OCI-LY1 (cell line): Measurements from ENCODE around the gene MSS51.

Source experiments
- H2AFZ ChIP-seq: fragments of 200-600 bp; sonication (generic), shearing (Covaris generic); 2 replicates; pipeline ENCODE4 v1.6.0; 2014; ENCODE audit warnings: antibody characterized with exemption, mild to moderate bottlenecking, low read length
- H3F3A ChIP-seq: fragments of 200-600 bp; sonication (generic), shearing (Covaris generic); 2 replicates; pipeline ENCODE4 v1.6.0; 2014; ENCODE audit warnings: mild to moderate bottlenecking, antibody characterized with exemption, low read length, moderate library complexity; ENCODE audit not compliant: insufficient read depth
- H3K27ac ChIP-seq: fragments of 200-600 bp; sonication (generic); 2 replicates; pipeline ENCODE4 v1.5.1; 2014; ENCODE audit warnings: low read length, mixed run types, mild to moderate bottlenecking, low read depth; ENCODE audit not compliant: poor library complexity, severe bottlenecking
- H3K27me3 ChIP-seq: fragments of 200-600 bp; sonication (generic); 2 replicates; pipeline ENCODE4 v1.6.0; 2014; ENCODE audit warnings: antibody characterized with exemption, mild to moderate bottlenecking, low read length, moderate library complexity; ENCODE audit not compliant: insufficient read depth
- H3K36me3 ChIP-seq: fragments of 200-600 bp; sonication (generic); 2 replicates; pipeline ENCODE4 v1.6.1; 2014; ENCODE audit warnings: mild to moderate bottlenecking, antibody characterized with exemption, low read length, moderate library complexity, mixed read lengths; ENCODE audit not compliant: insufficient read depth
- H3K4me1 ChIP-seq: fragments of 200-600 bp; sonication (generic); 2 replicates; pipeline ENCODE4 v1.5.1; 2014; ENCODE audit warnings: mild to moderate bottlenecking, low read length, moderate library complexity; ENCODE audit not compliant: insufficient read depth, severe bottlenecking
- H3K4me2 ChIP-seq: fragments of 200-600 bp; sonication (generic), shearing (Covaris generic); 2 replicates; pipeline ENCODE4 v1.6.1; 2014; ENCODE audit warnings: low read length
- H3K4me3 ChIP-seq: fragments of 200-600 bp; sonication (generic); 2 replicates; pipeline ENCODE4 v1.5.1; 2014; ENCODE audit warnings: low read length, low read depth, mild to moderate bottlenecking, mixed read lengths; ENCODE audit not compliant: poor library complexity, severe bottlenecking
- H3K79me2 ChIP-seq: fragments of 200-600 bp; shearing (Covaris generic); 2 replicates; pipeline ENCODE4 v1.6.1; 2016; ENCODE audit warnings: mixed run types, low read length, mixed read lengths; ENCODE audit not compliant: insufficient read depth
- H3K9ac ChIP-seq: fragments of 200-600 bp; sonication (generic), shearing (Covaris generic); 2 replicates; pipeline ENCODE4 v1.6.1; 2014; ENCODE audit warnings: mild to moderate bottlenecking, low read length, mixed read lengths
- H3K9me2 ChIP-seq: fragments of 200-600 bp; sonication (generic), shearing (Covaris generic); 2 replicates; pipeline ENCODE4 v1.6.1; 2014; ENCODE audit warnings: low read depth, mild to moderate bottlenecking, low read length, mixed read lengths
- H3K9me3 ChIP-seq: fragments of 200-600 bp; shearing (Covaris generic); 2 replicates; pipeline ENCODE4 v1.6.1; 2014; ENCODE audit warnings: low read length, mixed read lengths
- H4K20me1 ChIP-seq: fragments of 200-600 bp; sonication (generic), shearing (Covaris generic); 2 replicates; pipeline ENCODE4 v1.6.0; 2016; ENCODE audit warnings: mild to moderate bottlenecking, low read length; ENCODE audit not compliant: insufficient read depth
- CTCF ChIP-seq: fragments of 200-600 bp; sonication (generic), shearing (Covaris generic); IDR thresholded peaks from 2 replicates; pipeline ENCODE4 v1.5.1; 2017; ENCODE audit warnings: mild to moderate bottlenecking, antibody characterized with exemption, low read length, moderate library complexity, mixed read lengths
- EZH2 ChIP-seq: fragments of 200-600 bp; sonication (generic), shearing (Covaris generic); IDR thresholded peaks from 2 replicates; pipeline ENCODE4 v1.8.0; 2017; ENCODE audit warnings: borderline replicate concordance, mixed run types, mild to moderate bottlenecking, antibody characterized with exemption, low read length, moderate library complexity, mixed read lengths

The MSS51 gene

DNA sequence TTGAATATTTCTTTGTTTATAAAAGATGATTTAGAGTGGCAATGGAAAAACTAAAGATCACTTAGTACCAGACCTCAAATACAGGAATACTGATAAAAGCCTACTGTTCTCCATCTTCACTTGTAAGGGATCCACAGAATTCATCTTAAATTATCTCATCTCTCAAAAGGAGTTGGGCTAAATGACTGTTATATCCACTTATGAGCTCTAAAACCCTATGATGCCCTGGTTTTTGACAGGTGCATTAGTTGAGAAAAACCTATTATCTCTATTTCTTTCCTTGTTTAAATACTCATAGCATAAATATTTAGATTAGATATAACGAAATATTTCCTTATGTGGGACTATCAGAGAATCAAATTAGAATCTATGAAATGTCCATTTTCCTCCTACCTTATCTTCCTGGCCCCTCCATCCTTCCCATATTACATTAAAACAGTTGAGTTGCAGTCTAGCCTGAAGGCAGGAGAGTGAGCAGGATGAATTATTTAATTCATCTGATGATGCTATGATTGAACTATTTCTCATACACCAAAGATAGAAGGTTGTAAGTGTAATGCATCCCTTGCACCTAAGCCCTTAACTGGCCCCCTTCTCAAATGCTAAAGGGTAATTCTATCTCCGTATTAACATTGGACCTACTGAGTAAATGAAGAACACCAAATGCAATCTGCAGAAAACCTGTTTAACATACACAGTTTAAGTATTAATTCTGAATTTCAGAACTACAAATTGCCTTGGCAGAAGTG is 32.8 kb upstream of the MSS51 start:
- H3K27me3 ChIP-seq, result no peaks in the 10 kb centered on the region
- no peak overlapping the region for H3K9ac ChIP-seq
- H3K79me2 ChIP-seq, result no peaks in the 10 kb centered on the region
- no peak overlapping the region for H3K4me3 ChIP-seq
- H3K27ac ChIP-seq, result no peak overlapping the region
- no peaks in the 10 kb centered on the region for H3K9me3 ChIP-seq
- no peaks in the 10 kb centered on the region for H4K20me1 ChIP-seq
- H3K9me2 ChIP-seq, result no peaks in the 10 kb centered on the region
- TF ChIP-seq EZH2, result no peak
- no peak for TF ChIP-seq CTCF
- H3K36me3 ChIP-seq, result peaks cover 59% of the 10 kb centered on the region
- no peaks in the 10 kb centered on the region for H3F3A ChIP-seq
- no peak overlapping the region for H2AFZ ChIP-seq
- no peak overlapping the region for H3K4me2 ChIP-seq
- H3K4me1 ChIP-seq, result no peaks in the 10 kb centered on the region

GRCh38 chr10:73460897-73461296 is 27.5 kb upstream of the MSS51 start:
- no peak overlapping the region for H3K27ac ChIP-seq

GRCh38 chr10:73459683-73460314 is 26.4 kb upstream of the MSS51 start:
- Histone ChIP-seq H3K9me2 (no peaks in the 10 kb centered on the region), H3K36me3 (peaks cover 31% of the 10 kb centered on the region), H3K9me3 (no peaks in the 10 kb centered on the region), H4K20me1 (no peaks in the 10 kb centered on the region), H3K27me3 (no peaks in the 10 kb centered on the region), H3K4me1 (peaks cover 6% of the 10 kb centered on the region), H3K79me2 (no peaks in the 10 kb centered on the region), H3K27ac (no peak overlapping the region), H3F3A (no peaks in the 10 kb centered on the region), H2AFZ (no peak overlapping the region), H3K4me2 (no peak overlapping the region), H3K9ac (no peak overlapping the region), H3K4me3 (no peak overlapping the region)
- TF ChIP-seq EZH2 (no peak), CTCF (no peak)

More at GRCh38 chr10:73460897-73461296, 27.5 kb upstream of the MSS51 start:
- H3F3A ChIP-seq, result no peaks in the 10 kb centered on the region
- H3K4me1 ChIP-seq, result peaks cover 6% of the 10 kb centered on the region
- H3K9me2 ChIP-seq, result no peaks in the 10 kb centered on the region
- no peak overlapping the region for H3K4me3 ChIP-seq
- H3K27me3 ChIP-seq, result no peaks in the 10 kb centered on the region
- TF ChIP-seq EZH2, result no peak
- TF ChIP-seq CTCF, result no peak
- no peaks in the 10 kb centered on the region for H4K20me1 ChIP-seq
- H3K9me3 ChIP-seq, result no peaks in the 10 kb centered on the region
- H3K4me2 ChIP-seq, result no peak overlapping the region
- H2AFZ ChIP-seq, result no peak overlapping the region
- no peaks in the 10 kb centered on the region for H3K79me2 ChIP-seq
- H3K9ac ChIP-seq, result no peak overlapping the region
- H3K36me3 ChIP-seq, result peaks cover 34% of the 10 kb centered on the region
